Peyer's patch (tissue), 4 donors: ENCODE measurements around the gene MAP4K5.

ENCODE experiments used
- CTCF ChIP-seq, 6 experiments: fragments of 450-650 bp in 4 of 6; fragments of 200-600 bp in 2 of 6; sonication (generic) in 1 of 6; IDR thresholded peaks; one replicate each; pipeline ENCODE4 v1.5.1; 2017 to 2019; ENCODE audit warnings: antibody characterized with exemption in 6 of 6, mild to moderate bottlenecking in 3 of 6, moderate library complexity in 1 of 6
- POLR2A ChIP-seq, 2 donors: fragments of 450-650 bp; IDR thresholded peaks; one replicate each; pipeline ENCODE4 v1.5.1; 2017; ENCODE audit warnings: antibody characterized with exemption in 2 of 2, mild to moderate bottlenecking in 2 of 2, moderate library complexity in 2 of 2

DNA sequence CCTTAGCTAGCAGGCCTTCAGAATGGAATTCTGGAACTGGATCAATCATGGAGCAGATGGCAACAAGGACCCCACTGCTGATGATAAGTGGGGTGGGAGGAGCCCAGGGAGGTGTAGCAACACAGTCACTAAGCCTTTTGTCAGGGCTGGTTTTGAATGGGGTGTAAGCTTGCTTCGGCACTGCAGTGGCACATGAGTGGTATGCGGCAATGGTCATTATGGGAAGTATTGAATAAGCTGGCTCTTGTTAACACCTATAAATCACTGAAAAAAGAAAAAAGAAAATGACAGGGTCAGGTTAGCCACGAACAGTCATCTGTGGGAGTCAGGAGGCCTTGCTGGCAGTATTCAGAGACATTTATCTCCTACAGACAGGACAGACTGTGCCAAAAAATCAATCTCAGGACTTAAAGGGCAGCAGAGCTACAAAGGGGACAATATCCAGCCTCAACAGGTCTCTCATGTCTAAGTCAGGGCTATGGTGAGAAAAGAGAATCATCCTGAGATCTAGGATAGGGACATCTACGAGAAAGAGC is 154.8 kb downstream of the MAP4K5 start:
- TF ChIP-seq CTCF (IDR thresholded peaks at IDR 0.05) = no peak
- TF ChIP-seq POLR2A (IDR thresholded peaks at IDR 0.05) = no peak
